Measurements from ENCODE around the gene GIMAP4. TPM values are rescaled to one million over a fixed set of nuclear protein-coding genes. Genes with fewer than 3 reads are reported as not detected.

The GIMAP4 gene
- 22.5 TPM for total RNA-seq

DNA sequence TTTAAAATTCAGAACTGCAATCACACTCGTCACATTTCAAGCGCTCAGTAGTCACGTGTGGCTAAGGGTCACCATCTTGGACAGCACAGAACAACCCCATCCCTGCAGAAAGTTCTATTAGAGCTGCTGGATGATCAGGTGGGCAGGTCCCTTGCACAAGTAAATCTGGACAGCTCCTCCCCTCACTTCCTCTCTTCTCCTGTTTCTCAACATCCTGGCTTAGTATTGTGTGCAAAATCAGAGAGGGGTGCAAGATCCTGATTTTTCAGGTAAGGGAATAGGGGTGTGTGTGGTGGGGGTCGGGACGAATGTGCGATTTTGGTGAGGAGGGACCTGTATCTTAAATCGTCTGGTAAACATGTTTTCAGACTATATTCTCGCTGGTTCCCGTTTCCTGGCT is at the start of gene GIMAP4:
Gene GIMAP4, plus strand, starts transcription at position 222 of the 400 bp plus-strand sequence. CDS start 2,512 bp downstream, outside the sequence.

Other genes starting within 250 kb of the GIMAP4 start
- gene LRRC61, start 244.0 kb upstream of the GIMAP4 start, total RNA-seq = 26.6 TPM
- 5.3 TPM for gene ACTR3C, start 243.8 kb upstream of the GIMAP4 start, total RNA-seq
- gene RARRES2, start 225.8 kb upstream of the GIMAP4 start, total RNA-seq = 66.2 TPM
- 115 TPM for gene REPIN1, start 198.6 kb upstream of the GIMAP4 start, total RNA-seq
- gene ZNF775, start 188.1 kb upstream of the GIMAP4 start, total RNA-seq = 20.3 TPM
- 7.5 TPM for gene GIMAP8, start 116.8 kb upstream of the GIMAP4 start, total RNA-seq
- 4.1 TPM for gene GIMAP7, start 52.5 kb upstream of the GIMAP4 start, total RNA-seq
- 11.7 TPM for gene GIMAP6, start 65.0 kb downstream of the GIMAP4 start, total RNA-seq
- 7.6 TPM for gene GIMAP2, start 118.3 kb downstream of the GIMAP4 start, total RNA-seq
- gene GIMAP1, start 149.2 kb downstream of the GIMAP4 start, total RNA-seq = 1.9 TPM
- 14.8 TPM for gene GIMAP5, start 170.0 kb downstream of the GIMAP4 start, total RNA-seq
- 30.5 TPM for gene TMEM176B, start 233.0 kb downstream of the GIMAP4 start, total RNA-seq
- 15.6 TPM for gene TMEM176A, start 233.4 kb downstream of the GIMAP4 start, total RNA-seq